Adrenal gland (tissue), 12 donors: Measurements from ENCODE around the gene CALD1. TPM values are rescaled to one million over a fixed set of nuclear protein-coding genes. Genes with fewer than 3 reads are reported as not detected.

Experiments used
- DNase-seq, 7 donors: peaks; one replicate each; pipeline ENCODE4 v3.0.0-alpha.2; 2019 to 2020
- H3K27ac ChIP-seq, 5 donors: fragments of 200-600 bp; sonication (generic) in 4 of 5; 1 replicate in 3 of 5; 2 replicates in 2 of 5; pipeline versions ENCODE4 v1.5.1 to v1.8.0; 2016 to 2020; ENCODE audit warnings: mild to moderate bottlenecking in 1 of 5
- H3K27me3 ChIP-seq: fragments of 200-600 bp; 2 replicates; pipeline ENCODE4 v1.8.0; 2021
- H3K36me3 ChIP-seq, 2 donors: fragments of 200-600 bp; replicated peaks in 1 of 2; 1 replicate in 1 of 2; 2 replicates in 1 of 2; pipeline versions ENCODE4 v1.5.1 to v1.8.0; 2018 to 2022
- H3K4me1 ChIP-seq, 2 donors: fragments of 200-600 bp; replicated peaks in 1 of 2; 1 replicate in 1 of 2; 2 replicates in 1 of 2; pipeline versions ENCODE4 v1.5.1 to v1.8.0; 2018 to 2021
- H3K4me3 ChIP-seq, 4 donors: fragments of 200-600 bp; sonication (generic) in 3 of 4; one replicate each; pipeline ENCODE4 v1.5.1; 2016 to 2018
- H3K9me3 ChIP-seq, 3 donors: fragments of 200-600 bp; sonication (generic) in 1 of 3; replicated peaks in 1 of 3; 1 replicate in 2 of 3; 2 replicates in 1 of 3; pipeline versions ENCODE4 v1.5.1 to v1.8.0; 2016 to 2021
- CTCF ChIP-seq, 6 experiments: fragments of 450-650 bp in 4 of 6; fragments of 200-600 bp in 2 of 6; sonication (generic) in 1 of 6; IDR thresholded peaks; 1 replicate in 5 of 6; 2 replicates in 1 of 6; pipeline versions ENCODE4 v1.5.1 to v1.8.0; 2016 to 2021; ENCODE audit warnings: antibody characterized with exemption in 6 of 6, mild to moderate bottlenecking in 2 of 6, moderate library complexity in 1 of 6
- POLR2A ChIP-seq, 2 donors: fragments of 450-650 bp; IDR thresholded peaks; one replicate each; pipeline ENCODE4 v1.6.1; 2017; ENCODE audit warnings: antibody characterized with exemption in 2 of 2, mild to moderate bottlenecking in 2 of 2, moderate library complexity in 1 of 2
- WGBS, 4 donors: extraction: QIAGEN DNeasy Blood & Tissue Kit in 2 of 4; methylation state at CpG; one replicate each; pipeline versions ENCODE4 v1.1.5 to v1.1.7; 2013 to 2017; 5-methylcytosine and 5-hydroxymethylcytosine counted together
- intact Hi-C, 2 donors: fragments of 100-400 bp; cut with DNase I; formaldehyde crosslinking; loops; one replicate each; pipeline versions ENCODE4 v1.14.1 to v1.15.0; 2022 to 2023
- polyA plus RNA-seq, 3 donors: library from polyadenylated mRNA; stranded (reverse); fragments of 200-250 nt in 2 of 3; fragments of 350-450 nt in 1 of 3; fragmentation: Illumina TruSeq in 1 of 3; extraction: RNeasy Lipid Tissue Mini Kit (QIAGEN cat#74804) in 1 of 3; gene quantifications; one replicate each; pipeline ENCODE4 v1.2.3, GENCODE V29; 2013 to 2014
- total RNA-seq, 9 donors: library from RNA; depleted of rRNA in 4 of 9; stranded (reverse); fragments of >200 nt in 4 of 9; fragments of 120-200 nt in 1 of 9; fragmentation: NEBNext Ultra II Directional in 1 of 9; extraction: Animal tissue kit (Norgen Biotek cat#: 25700) in 1 of 9; gene quantifications; one replicate each; pipeline versions ENCODE4 v1.1.0 to v1.2.4, GENCODE V29; 2013 to 2023
- donor health status: healthy with polysubstance abuse.
- donor health status: Bipolar disorder and iron deficiency.
- donor health status: DM: yes; HTN: yes; CAD: no.
- donor health status: DM: no; HTN: no; CAD: no.
- donor health status: DM: no; HTN: no; CAD: no.
- donor health status: DM: yes; HTN: yes; CAD: no.

Gene CALD1
- total and polyA plus RNA-seq, 12 donors: 67.5 to 258 (median 199) TPM

GRCh38 chr7:134856691-134857090 lies 77.3 kb downstream of the CALD1 start:
- intact Hi-C loops: no loop called here
- H3K4me3 ChIP-seq: no peak overlapping the region
- H3K27me3 ChIP-seq: no peaks in the 10 kb centered on the region
- no peaks in the 10 kb centered on the region for H3K9me3 ChIP-seq
- no peaks in the 10 kb centered on the region for H3K36me3 ChIP-seq
- TF ChIP-seq POLR2A (IDR thresholded peaks at IDR 0.05): no peak
- TF ChIP-seq CTCF (IDR thresholded peaks at IDR 0.05): no peak
- DNase-seq: no peak
- 58 to 66% (median 64%) methylated on average over 4 of the region's 4 CpGs for WGBS, 4 donors
- peaks cover 3 to 9% of the 10 kb centered on the region in 2 donors for H3K4me1 ChIP-seq
- H3K27ac ChIP-seq: no peak overlapping the region

- DNase-seq: no peak
Measured at GRCh38 chr7:134857958-134858357, 78.5 kb downstream of the CALD1 start.

GRCh38 chr7:134859783-134860182 lies 80.3 kb downstream of the CALD1 start:
- Histone ChIP-seq H3K36me3 (no peaks in the 10 kb centered on the region), H3K4me3 (no peak overlapping the region), H3K27ac (no peak overlapping the region), H3K27me3 (no peaks in the 10 kb centered on the region), H3K4me1 (peaks cover 3 to 9% of the 10 kb centered on the region in 2 donors), H3K9me3 (no peaks in the 10 kb centered on the region)
- no peak for DNase-seq
- TF ChIP-seq CTCF (IDR thresholded peaks at IDR 0.05): no peak
- no peak for TF ChIP-seq POLR2A (IDR thresholded peaks at IDR 0.05)
- intact Hi-C loops: no loop called here
- WGBS, 4 donors: 83 to 93% (median 90%) methylated on average over 1 of the region's 1 CpG

More at GRCh38 chr7:134857958-134858357, 78.5 kb downstream of the CALD1 start:
- Histone ChIP-seq H3K27ac (no peak overlapping the region), H3K9me3 (no peaks in the 10 kb centered on the region), H3K4me3 (no peak overlapping the region), H3K27me3 (no peaks in the 10 kb centered on the region), H3K4me1 (peaks cover 3 to 9% of the 10 kb centered on the region in 2 donors), H3K36me3 (no peaks in the 10 kb centered on the region)
- TF ChIP-seq POLR2A (IDR thresholded peaks at IDR 0.05) (no peak), CTCF (IDR thresholded peaks at IDR 0.05) (no peak)
- intact Hi-C loops: no loop called here

GRCh38 chr7:134865001-134865845 lies 85.8 kb downstream of the CALD1 start:
- no peak for DNase-seq
- Histone ChIP-seq H3K4me1 (peaks cover 0 to 4% of the 10 kb centered on the region in 2 donors), H3K36me3 (no peaks in the 10 kb centered on the region), H3K27me3 (no peaks in the 10 kb centered on the region), H3K4me3 (no peak overlapping the region), H3K27ac (peak overlapping the region in 1 of 5 donors; percentile 72), H3K9me3 (no peaks in the 10 kb centered on the region)
- no peak for TF ChIP-seq CTCF (IDR thresholded peaks at IDR 0.05)
- 42 to 48% (median 47%) methylated on average over 9 of the region's 9 CpGs for WGBS, 4 donors
- intact Hi-C loops: no loop called here
